ENCODE results near the gene WDR31.

Gene WDR31

GRCh38 chr9:113293285-113293878 lies 46.7 kb downstream of the WDR31 start:
- DNase-seq, result no peak

- no peak for DNase-seq
These were observed 49.9 kb downstream of the WDR31 start for GRCh38 chr9:113290052-113290607.

- no peak for DNase-seq
These were observed 51.0 kb downstream of the WDR31 start for GRCh38 chr9:113289091-113289490.

GRCh38 chr9:113281356-113281755 lies 58.7 kb downstream of the WDR31 start:
- no peak for DNase-seq

- no peak for DNase-seq
These were observed 61.2 kb downstream of the WDR31 start for GRCh38 chr9:113278840-113279239.

- peak; percentile 91 for DNase-seq
These were observed 64.6 kb downstream of the WDR31 start, which contains the start of the genes CDC26 and PRPF4 for GRCh38 chr9:113275157-113276131. TSS of gene CDC26 (minus strand) at chr9:113275572. CDS start at chr9:113272507, 3,065 bp downstream. TSS of gene PRPF4 (plus strand) at chr9:113275658. CDS start at chr9:113275744, 86 bp downstream.

GRCh38 chr9:113274474-113275156 lies 65.5 kb downstream of the WDR31 start:
- no peak for DNase-seq

- DNase-seq, result no peak
These were observed 70.2 kb downstream of the WDR31 start for GRCh38 chr9:113269871-113270270.

GRCh38 chr9:113269355-113269754 lies 70.7 kb downstream of the WDR31 start:
- no peak for DNase-seq

GRCh38 chr9:113267911-113268566 lies 72.0 kb downstream of the WDR31 start:
- no peak for DNase-seq

- no peak for DNase-seq
These were observed 73.9 kb downstream of the WDR31 start for GRCh38 chr9:113266174-113266573.
